HUES48 (cell line): ENCODE data around the gene RAP2A.

Experiments
- H3K27ac ChIP-seq: one replicate; pipeline ENCODE4 v1.7.0; 2013; ENCODE audit warnings: low read depth, low read length, inconsistent platforms
- H3K27me3 ChIP-seq: 2 replicates; pipeline ENCODE4 v1.6.1; 2013; ENCODE audit warnings: mild to moderate bottlenecking, low read length; ENCODE audit not compliant: control insufficient read depth, insufficient read depth
- H3K36me3 ChIP-seq: 2 replicates; pipeline ENCODE4 v1.6.1; 2013; ENCODE audit warnings: low read length; ENCODE audit not compliant: control insufficient read depth, insufficient read depth
- H3K4me1 ChIP-seq: 2 replicates; pipeline ENCODE4 v1.6.1; 2013; ENCODE audit warnings: mild to moderate bottlenecking, low read length; ENCODE audit not compliant: control insufficient read depth, insufficient read depth
- H3K4me3 ChIP-seq: 2 replicates; pipeline ENCODE4 v1.5.1; 2013; ENCODE audit warnings: mild to moderate bottlenecking, low read depth, low read length
- H3K9ac ChIP-seq: 2 replicates; pipeline ENCODE4 v1.6.1; 2013; ENCODE audit warnings: mild to moderate bottlenecking, low read depth, low read length, moderate library complexity
- H3K9me3 ChIP-seq: 2 replicates; pipeline ENCODE4 v1.6.1; 2013; ENCODE audit warnings: low read length; ENCODE audit not compliant: control insufficient read depth, insufficient read depth

Gene RAP2A

DNA sequence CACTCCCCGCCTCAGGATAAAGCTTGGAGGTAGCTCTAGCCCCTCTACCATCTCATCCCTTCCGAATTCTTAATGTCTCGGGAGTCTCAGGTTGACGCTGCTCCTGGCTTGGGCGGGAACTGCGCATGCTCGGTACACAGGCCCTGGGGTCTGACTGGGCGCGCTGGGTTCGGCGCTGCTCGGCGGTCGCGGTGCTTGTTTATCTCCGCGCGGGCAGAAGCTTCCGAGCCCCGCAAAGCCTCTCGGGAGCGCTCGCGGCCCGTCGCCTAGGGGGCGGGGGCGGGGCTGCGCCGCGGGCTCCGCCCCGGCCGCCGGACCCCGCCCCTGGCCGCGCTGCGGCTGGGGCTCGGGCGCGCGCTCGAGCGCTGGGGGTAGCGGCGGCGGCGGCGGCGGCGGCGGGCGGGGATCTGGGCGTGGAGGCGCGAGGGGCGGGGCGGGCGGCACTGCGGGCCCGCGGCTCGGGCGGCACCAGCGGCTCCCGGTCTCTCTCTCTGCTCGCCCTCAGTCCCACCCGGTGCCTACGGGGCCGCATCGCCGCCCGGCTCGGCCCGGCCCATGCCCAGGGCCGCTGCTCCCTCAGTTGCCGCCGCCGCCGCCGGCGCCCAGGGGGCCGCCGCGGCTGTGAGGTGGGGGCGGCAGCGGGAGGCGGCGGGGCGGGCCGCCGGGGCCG lies at the start of gene RAP2A:
RAP2A (plus strand) TSS at position 443 of the 670 bp plus-strand sequence. CDS start 302 bp downstream, outside the sequence.
- peaks cover 12% of the 10 kb centered on the region for H3K36me3 ChIP-seq
- peak within 1 kb of the TSS; percentile 97 for H3K4me3 ChIP-seq
- peak within 1 kb of the TSS; percentile 99 for H3K27ac ChIP-seq
- peak within 1 kb of the TSS; percentile 88 for H3K9ac ChIP-seq
- H3K9me3 ChIP-seq, result no peaks in the 10 kb centered on the region
- H3K4me1 ChIP-seq, result peaks cover 17% of the 10 kb centered on the region; the same call in 1 of the 2 replicates
- no peaks in the 10 kb centered on the region for H3K27me3 ChIP-seq

DNA sequence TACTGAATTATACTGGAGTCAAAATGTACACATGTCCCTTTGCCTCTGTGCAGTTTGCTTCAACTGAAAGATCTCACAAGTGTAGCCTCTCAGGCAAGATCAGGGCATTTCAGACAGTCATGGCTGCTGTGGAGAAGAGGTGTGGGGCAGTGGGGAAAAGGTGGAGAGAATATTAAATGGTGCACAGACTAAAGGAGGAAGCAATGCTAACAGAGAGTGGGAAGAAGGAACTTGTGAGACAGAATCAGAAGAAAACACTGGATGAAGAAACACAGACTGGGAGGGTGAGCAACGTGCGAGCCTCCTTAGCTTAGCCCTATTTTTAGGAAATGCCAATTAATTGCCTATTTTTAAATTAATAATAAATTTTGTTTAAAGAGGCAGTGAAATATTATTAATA lies 49.6 kb upstream of the RAP2A start:
- H3K9me3 ChIP-seq, result no peaks in the 10 kb centered on the region
- no peak overlapping the region for H3K9ac ChIP-seq
- no peak overlapping the region for H3K4me3 ChIP-seq
- no peak overlapping the region for H3K27ac ChIP-seq
- H3K36me3 ChIP-seq, result no peaks in the 10 kb centered on the region
- H3K4me1 ChIP-seq, result no peaks in the 10 kb centered on the region
- no peaks in the 10 kb centered on the region for H3K27me3 ChIP-seq

DNA sequence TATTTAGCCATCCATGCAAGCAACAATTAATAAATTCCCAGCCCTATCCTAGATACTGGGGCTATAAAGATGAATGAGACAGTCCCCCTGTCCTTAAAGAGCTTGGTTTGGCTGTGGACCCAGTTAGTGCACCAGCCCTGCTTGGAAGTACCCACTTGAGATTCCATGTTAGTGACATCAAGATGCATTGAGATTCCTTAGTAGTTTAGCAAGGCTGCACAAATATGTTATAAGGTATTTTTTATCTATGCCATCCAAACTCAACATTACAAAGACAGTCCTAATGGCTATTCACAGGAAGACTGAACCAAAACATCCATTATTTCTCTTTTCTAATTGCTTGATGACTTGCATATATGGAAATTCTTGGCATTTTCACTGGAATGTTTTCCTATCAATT lies 48.8 kb upstream of the RAP2A start:
- Histone ChIP-seq H3K4me3 (no peak overlapping the region), H3K4me1 (no peaks in the 10 kb centered on the region), H3K27ac (no peak overlapping the region), H3K9ac (no peak overlapping the region), H3K9me3 (no peaks in the 10 kb centered on the region), H3K27me3 (no peaks in the 10 kb centered on the region), H3K36me3 (no peaks in the 10 kb centered on the region)

DNA sequence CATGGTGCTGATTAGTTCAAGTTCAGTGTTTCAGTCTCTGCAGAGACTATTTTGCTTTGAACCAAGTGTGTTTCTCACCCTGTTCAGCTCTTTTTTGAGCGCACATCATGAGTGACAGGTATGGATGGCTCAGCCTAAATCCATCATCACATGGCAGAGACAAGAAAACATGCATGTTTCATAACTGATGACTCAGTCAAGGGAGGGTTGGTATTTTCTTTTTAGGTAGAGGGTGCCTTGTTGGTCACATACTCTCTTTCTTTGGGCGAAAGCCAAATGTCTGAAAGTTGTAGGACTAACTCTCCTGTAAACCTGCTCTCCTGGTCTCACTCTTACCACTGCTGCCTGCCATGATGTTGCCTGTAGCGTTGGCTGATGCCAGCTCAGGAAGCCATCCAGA lies 48.1 kb upstream of the RAP2A start:
- Histone ChIP-seq H3K9ac (no peak overlapping the region), H3K4me1 (no peaks in the 10 kb centered on the region), H3K27ac (no peak overlapping the region), H3K36me3 (no peaks in the 10 kb centered on the region), H3K9me3 (no peaks in the 10 kb centered on the region), H3K27me3 (no peaks in the 10 kb centered on the region), H3K4me3 (no peak overlapping the region)

DNA sequence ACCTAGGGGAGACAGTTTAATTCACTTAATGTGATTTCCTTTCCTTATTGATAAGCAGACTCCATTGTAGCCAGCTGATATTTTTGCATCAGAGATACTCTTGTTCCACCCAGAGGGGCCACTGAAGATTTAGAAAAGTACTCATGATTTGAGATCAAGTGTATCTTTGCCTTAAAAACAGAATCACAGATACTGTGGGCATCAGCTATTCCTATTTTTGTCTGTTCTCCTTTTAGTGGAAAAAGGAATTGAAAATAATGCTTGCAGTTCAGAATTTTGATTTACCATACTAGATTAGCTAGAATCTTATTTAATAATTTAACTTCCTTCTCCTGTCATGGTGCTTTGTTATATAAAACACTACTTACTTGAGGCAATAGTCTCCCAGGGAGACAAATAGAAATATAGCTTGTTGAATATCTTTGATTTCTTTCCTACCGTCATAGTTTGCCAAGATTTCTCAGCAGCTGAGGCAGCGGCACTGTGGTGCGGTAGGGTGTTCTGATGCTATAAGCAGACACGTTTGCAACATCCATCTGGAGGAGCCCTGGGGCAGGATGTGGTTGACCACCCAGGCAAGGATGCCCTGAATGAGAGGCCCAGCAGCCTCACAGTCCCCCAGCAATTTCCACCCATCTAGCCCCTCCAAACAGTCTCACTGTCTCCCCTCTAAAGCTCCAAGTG lies 47.0 kb upstream of the RAP2A start:
- Histone ChIP-seq H3K9me3 (no peaks in the 10 kb centered on the region), H3K27me3 (no peaks in the 10 kb centered on the region), H3K4me1 (no peaks in the 10 kb centered on the region), H3K36me3 (no peaks in the 10 kb centered on the region), H3K27ac (no peak overlapping the region), H3K9ac (no peak overlapping the region), H3K4me3 (no peak overlapping the region)

DNA sequence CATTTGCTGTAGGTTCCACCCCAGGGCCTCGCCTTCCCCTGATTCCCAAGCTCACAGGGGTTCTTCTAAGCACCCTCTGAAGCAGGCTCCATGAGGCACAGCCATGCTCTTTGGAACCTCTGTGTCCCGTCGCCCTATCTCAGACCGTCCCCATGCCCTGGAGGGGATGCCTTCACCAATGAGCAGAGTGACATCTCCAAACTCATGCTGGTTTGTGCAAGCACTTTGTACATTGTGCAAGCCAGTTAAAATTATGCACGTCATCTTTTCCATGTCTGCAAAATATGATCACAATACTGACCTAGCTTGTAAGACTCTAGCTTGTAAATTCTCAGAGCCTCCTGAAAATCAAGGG lies 46.5 kb upstream of the RAP2A start:
- no peak overlapping the region for H3K9ac ChIP-seq
- H3K4me1 ChIP-seq, result no peaks in the 10 kb centered on the region
- no peak overlapping the region for H3K27ac ChIP-seq
- H3K4me3 ChIP-seq, result no peak overlapping the region
- H3K27me3 ChIP-seq, result no peaks in the 10 kb centered on the region
- no peaks in the 10 kb centered on the region for H3K36me3 ChIP-seq
- no peaks in the 10 kb centered on the region for H3K9me3 ChIP-seq

DNA sequence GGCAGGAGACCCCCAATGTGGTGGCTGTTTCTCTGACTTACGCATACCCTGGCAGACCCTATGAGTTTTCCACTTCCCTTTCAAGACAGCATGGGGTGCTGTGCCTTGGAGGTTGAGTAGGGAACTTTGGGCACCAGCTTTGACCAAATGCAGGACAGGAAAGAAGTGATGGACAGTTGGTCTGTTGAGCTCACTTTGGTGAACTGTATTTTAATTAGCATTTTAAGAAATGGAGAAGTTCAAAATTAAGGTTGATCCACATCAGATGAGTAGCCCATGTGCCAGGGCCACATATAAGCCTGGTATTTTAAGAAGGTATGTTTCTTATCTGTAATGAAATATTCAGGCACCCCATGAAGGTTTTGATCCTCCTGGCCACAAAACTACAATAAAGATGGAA lies 46.1 kb upstream of the RAP2A start:
- Histone ChIP-seq H3K27ac (no peak overlapping the region), H3K4me3 (no peak overlapping the region), H3K27me3 (no peaks in the 10 kb centered on the region), H3K9ac (no peak overlapping the region), H3K4me1 (no peaks in the 10 kb centered on the region), H3K36me3 (no peaks in the 10 kb centered on the region), H3K9me3 (no peaks in the 10 kb centered on the region)

DNA sequence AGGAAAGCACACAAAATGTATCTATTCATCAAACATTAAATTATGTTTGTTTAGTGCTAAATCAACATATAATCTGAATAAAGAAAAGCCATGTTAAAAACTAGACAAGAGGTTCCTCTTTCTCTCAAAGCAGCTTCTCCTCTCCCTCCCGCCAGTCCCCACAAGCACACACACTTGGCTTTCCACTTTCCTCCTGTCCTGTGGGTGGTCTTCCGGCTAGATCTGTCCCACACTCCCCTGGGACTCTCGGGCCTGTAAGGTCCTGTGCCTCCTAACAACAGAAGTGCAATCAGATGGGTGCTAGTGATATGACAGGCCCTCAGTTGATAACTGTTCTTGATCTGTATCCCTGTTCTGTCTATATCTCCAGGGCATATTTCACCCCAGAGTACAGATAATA lies 45.6 kb upstream of the RAP2A start:
- H3K4me1 ChIP-seq, result no peaks in the 10 kb centered on the region
- no peaks in the 10 kb centered on the region for H3K36me3 ChIP-seq
- no peaks in the 10 kb centered on the region for H3K9me3 ChIP-seq
- no peak overlapping the region for H3K9ac ChIP-seq
- H3K27me3 ChIP-seq, result no peaks in the 10 kb centered on the region
- no peak overlapping the region for H3K27ac ChIP-seq
- H3K4me3 ChIP-seq, result no peak overlapping the region

DNA sequence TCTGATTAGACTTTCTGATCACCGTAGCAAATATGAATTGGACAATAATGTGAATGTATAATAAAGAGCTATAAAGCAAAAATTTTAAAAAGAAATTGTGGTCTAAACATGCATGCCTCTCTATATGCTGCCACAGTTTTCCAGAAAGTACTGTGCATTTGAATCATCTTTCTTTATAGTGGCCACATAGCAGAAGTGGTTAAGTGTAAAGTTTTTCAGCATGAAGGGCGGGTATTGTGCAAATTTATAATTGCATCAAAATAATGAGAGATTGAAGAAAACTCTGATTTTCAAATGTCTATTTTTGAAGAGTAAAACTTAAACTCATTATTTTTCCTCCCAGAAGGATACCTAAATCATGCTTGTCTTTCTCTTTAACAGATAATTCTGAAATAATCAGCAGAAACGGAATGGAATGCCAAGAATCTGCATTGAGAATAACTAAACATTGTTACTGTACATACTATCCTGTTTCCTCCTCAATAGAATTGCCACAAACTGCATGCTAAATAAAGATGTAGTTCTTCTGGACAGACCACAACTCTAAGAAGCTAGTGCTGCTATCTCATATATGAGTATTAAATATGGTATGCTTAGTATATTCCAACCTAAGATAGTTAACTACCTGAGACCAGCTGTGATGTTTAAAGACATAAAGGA lies 42.9 kb upstream of the RAP2A start:
- Histone ChIP-seq H3K36me3 (no peaks in the 10 kb centered on the region), H3K27ac (no peak overlapping the region), H3K4me1 (no peaks in the 10 kb centered on the region), H3K9ac (no peak overlapping the region), H3K27me3 (no peaks in the 10 kb centered on the region), H3K9me3 (no peaks in the 10 kb centered on the region), H3K4me3 (no peak overlapping the region)

DNA sequence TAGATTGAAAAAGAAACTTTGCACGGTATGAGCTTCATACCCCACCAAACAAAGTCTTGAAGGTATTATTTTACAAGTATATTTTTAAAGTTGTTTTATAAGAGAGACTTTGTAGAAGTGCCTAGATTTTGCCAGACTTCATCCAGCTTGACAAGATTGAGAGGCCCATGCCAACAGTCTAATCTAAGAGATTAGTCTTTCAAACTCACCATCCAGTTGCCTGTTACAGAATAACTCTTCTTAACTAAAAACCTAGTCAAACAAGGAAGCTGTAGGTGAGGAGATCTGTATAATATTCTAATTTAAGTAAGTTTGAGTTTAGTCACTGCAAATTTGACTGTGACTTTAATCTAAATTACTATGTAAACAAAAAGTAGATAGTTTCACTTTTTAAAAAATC lies 41.9 kb upstream of the RAP2A start:
- H3K27ac ChIP-seq, result no peak overlapping the region
- H3K36me3 ChIP-seq, result no peaks in the 10 kb centered on the region
- H3K9me3 ChIP-seq, result no peaks in the 10 kb centered on the region

DNA sequence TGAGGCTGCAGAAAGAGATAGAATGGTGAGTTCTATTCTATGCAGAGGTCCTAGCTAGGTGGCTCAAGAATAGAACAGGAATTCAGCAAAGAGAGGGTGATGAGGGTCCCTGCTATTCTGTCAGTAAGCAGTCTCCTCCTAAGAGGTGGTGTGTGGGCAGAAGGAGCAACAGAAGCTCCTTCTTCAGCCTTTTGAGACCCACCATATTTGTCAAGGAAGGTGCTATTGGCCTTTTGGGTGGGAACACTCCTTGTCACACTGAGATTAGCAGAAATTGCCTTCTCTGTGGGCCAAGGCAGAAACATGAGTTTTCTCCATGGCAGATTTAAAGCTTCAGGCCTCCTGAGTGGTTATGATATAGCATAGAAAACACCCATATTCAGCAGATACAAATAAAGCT lies 39.4 kb upstream of the RAP2A start:
- no peaks in the 10 kb centered on the region for H3K27me3 ChIP-seq
- no peak overlapping the region for H3K4me3 ChIP-seq
- H3K36me3 ChIP-seq, result no peaks in the 10 kb centered on the region
- no peaks in the 10 kb centered on the region for H3K4me1 ChIP-seq
- H3K27ac ChIP-seq, result no peak overlapping the region
- H3K9me3 ChIP-seq, result no peaks in the 10 kb centered on the region
- no peak overlapping the region for H3K9ac ChIP-seq

More for the DNA sequence above, 41.9 kb upstream of the RAP2A start:
- Histone ChIP-seq H3K4me1 (no peaks in the 10 kb centered on the region), H3K9ac (no peak overlapping the region), H3K27me3 (no peaks in the 10 kb centered on the region), H3K4me3 (no peak overlapping the region)
